OCI-LY7 (cell line): ENCODE data around the gene SIK3. TPM values are rescaled to one million over a fixed set of nuclear protein-coding genes. Genes with fewer than 3 reads are reported as not detected.

ENCODE experiments used
- BruUV-seq: library from RNA; stranded (reverse); fragments of 400-500 nt; replicated peaks from 2 replicates; lab custom pipeline; 2021; lab: Mats Ljungman, UMichigan
- CTCF ChIA-PET: fragments of 300-600 bp; sonication (Branson Sonifier 250); formaldehyde crosslinking; loops from one replicate; lab custom pipeline; 2022; ENCODE audit warnings: antibody characterized with exemption; ENCODE audit not compliant: unreplicated experiment; lab: Charles Lee
- POLR2A ChIA-PET: fragments of 300-600 bp; sonication (Branson Sonifier 250); formaldehyde crosslinking; loops from one replicate; lab custom pipeline; 2022; ENCODE audit warnings: antibody characterized with exemption; lab: Charles Lee
- DNase-seq: peaks from one replicate; pipeline ENCODE4 v3.0.0-alpha.2; 2015; ENCODE audit warnings: low spot score
- H2AFZ ChIP-seq: fragments of 200-600 bp; sonication (generic), shearing (Covaris generic); 2 replicates; pipeline ENCODE4 v1.6.1; 2014; ENCODE audit warnings: mild to moderate bottlenecking, antibody characterized with exemption, low read length, moderate library complexity
- H3K27ac ChIP-seq: fragments of 200-600 bp; sonication (generic); 2 replicates; pipeline ENCODE4 v1.5.1; 2014; ENCODE audit warnings: mixed run types, low read depth, mild to moderate bottlenecking, moderate library complexity, low read length, inconsistent platforms; ENCODE audit not compliant: poor library complexity, severe bottlenecking
- H3K36me3 ChIP-seq: fragments of 200-600 bp; sonication (generic); 2 replicates; pipeline ENCODE4 v1.6.1; 2014; ENCODE audit warnings: mild to moderate bottlenecking, antibody characterized with exemption, low read length, moderate library complexity, mixed read lengths; ENCODE audit not compliant: insufficient read depth
- H3K4me1 ChIP-seq: fragments of 200-600 bp; sonication (generic); 2 replicates; pipeline ENCODE4 v1.5.1; 2014; ENCODE audit warnings: mild to moderate bottlenecking, low read length; ENCODE audit not compliant: insufficient read depth, poor library complexity, severe bottlenecking
- H3K4me2 ChIP-seq: fragments of 200-600 bp; sonication (generic); 2 replicates; pipeline ENCODE4 v1.6.1; 2014; ENCODE audit warnings: mild to moderate bottlenecking, low read length
- H3K4me3 ChIP-seq: fragments of 200-600 bp; sonication (generic); 2 replicates; pipeline ENCODE4 v1.5.1; 2014; ENCODE audit warnings: mild to moderate bottlenecking, low read depth, low read length; ENCODE audit not compliant: poor library complexity, severe bottlenecking
- H3K79me2 ChIP-seq: fragments of 200-600 bp; sonication (generic); 2 replicates; pipeline ENCODE4 v1.6.1; 2016; ENCODE audit warnings: low read depth, mild to moderate bottlenecking, low read length, moderate library complexity, mixed read lengths; ENCODE audit not compliant: insufficient read depth
- H3K9me2 ChIP-seq: fragments of 200-600 bp; sonication (generic); 2 replicates; pipeline ENCODE4 v1.6.1; 2016; ENCODE audit warnings: mild to moderate bottlenecking, low read length, mixed read lengths; ENCODE audit not compliant: insufficient read depth
- H3K9me3 ChIP-seq: fragments of 200-600 bp; sonication (generic); 2 replicates; pipeline ENCODE4 v1.6.1; 2014; ENCODE audit warnings: mild to moderate bottlenecking, mixed run types, low read length, mixed read lengths
- H4K20me1 ChIP-seq: fragments of 200-600 bp; sonication (generic); 2 replicates; pipeline ENCODE4 v1.6.1; 2014; ENCODE audit warnings: mild to moderate bottlenecking, antibody characterized with exemption, low read length, moderate library complexity, mixed read lengths; ENCODE audit not compliant: insufficient read depth
- EZH2phosphoT487 ChIP-seq: fragments of 200-600 bp; sonication (generic); IDR thresholded peaks from 2 replicates; pipeline ENCODE4 v1.6.1; 2018; ENCODE audit warnings: low read depth, borderline replicate concordance, mild to moderate bottlenecking, mixed run types, antibody characterized with exemption, low read length, moderate library complexity, mixed read lengths
- intact Hi-C: fragments of 100-400 bp; cut with micrococcal nuclease; formaldehyde crosslinking; loops from one replicate; pipeline ENCODE4 v1.10.0; 2022; ENCODE audit not compliant: unreplicated experiment
- total RNA-seq, 2 experiments: library from RNA; depleted of rRNA in 1 of 2; stranded (reverse); fragments of >200 nt in 1 of 2; shearing (Covaris generic) in 1 of 2; gene quantifications; 2 replicates each; pipeline ENCODE4 v1.2.3, GENCODE V29; 2014 to 2022
- TF ChIP-seq, protein P1 (sequence below): fragments of 200-600 bp; sonication (generic); conservative IDR thresholded peaks from 2 replicates; pipeline ENCODE4 v1.5.1; 2014; ENCODE audit warnings: mild to moderate bottlenecking, antibody characterized with exemption, low read length, moderate library complexity, mixed read lengths

The SIK3 gene
- total RNA-seq, 2 experiments from 2014 or later: 29.3 to 72.9 TPM

DNA sequence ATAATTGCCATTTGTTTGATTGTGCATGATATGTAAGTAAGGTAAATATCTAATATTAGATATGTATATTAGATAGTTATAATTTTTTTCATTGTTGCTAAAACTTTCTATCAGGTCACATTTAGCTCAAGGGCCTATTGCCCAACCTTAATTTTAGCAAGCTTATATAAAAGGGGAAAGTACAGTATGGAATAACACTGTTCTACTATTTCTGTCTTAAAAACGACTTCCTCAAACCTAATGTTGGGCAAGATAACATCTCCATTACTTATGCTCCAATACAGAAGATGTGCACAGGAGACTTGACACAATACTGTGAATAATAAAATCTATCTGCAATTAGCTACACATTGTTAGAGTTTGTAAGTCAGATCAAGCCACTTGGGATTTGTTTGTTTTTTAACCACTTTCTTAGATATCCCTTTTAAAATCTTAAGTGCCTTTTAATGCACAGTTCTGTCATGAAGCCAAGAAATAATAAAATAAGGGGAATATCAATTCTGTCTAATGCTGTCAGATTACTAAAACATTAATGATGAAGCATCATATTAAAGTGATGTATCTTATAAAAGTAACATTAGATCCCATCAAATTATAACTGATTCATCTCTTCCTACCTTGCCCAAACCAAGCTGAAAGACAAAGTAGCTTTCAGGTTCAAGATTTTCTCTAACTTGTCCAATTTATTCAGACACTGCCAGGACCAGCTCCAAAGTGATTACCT, 98.1 kb downstream of the SIK3 start:
- ChIA-PET CTCF (no interaction called here), POLR2A (interaction anchor here (0.8 to 1.3 kb wide), 6 partner anchors 9 to 73 kb away, joined by 3 to 5 read pairs (median 3); no protein-coding TSS in a partner anchor)
- no peak overlapping the region for H3K27ac ChIP-seq
- no TSS peak for BruUV-seq
- peaks cover 6% of the 10 kb centered on the region; the same call in 1 of the 2 replicates for H4K20me1 ChIP-seq
- no peaks in the 10 kb centered on the region for H3K9me3 ChIP-seq
- no peak overlapping the region for H3K4me2 ChIP-seq
- H2AFZ ChIP-seq: no peak overlapping the region
- no peak overlapping the region for H3K4me3 ChIP-seq
- no peak for DNase-seq
- H3K4me1 ChIP-seq: peaks cover 5% of the 10 kb centered on the region
- TF ChIP-seq, protein P1, sequence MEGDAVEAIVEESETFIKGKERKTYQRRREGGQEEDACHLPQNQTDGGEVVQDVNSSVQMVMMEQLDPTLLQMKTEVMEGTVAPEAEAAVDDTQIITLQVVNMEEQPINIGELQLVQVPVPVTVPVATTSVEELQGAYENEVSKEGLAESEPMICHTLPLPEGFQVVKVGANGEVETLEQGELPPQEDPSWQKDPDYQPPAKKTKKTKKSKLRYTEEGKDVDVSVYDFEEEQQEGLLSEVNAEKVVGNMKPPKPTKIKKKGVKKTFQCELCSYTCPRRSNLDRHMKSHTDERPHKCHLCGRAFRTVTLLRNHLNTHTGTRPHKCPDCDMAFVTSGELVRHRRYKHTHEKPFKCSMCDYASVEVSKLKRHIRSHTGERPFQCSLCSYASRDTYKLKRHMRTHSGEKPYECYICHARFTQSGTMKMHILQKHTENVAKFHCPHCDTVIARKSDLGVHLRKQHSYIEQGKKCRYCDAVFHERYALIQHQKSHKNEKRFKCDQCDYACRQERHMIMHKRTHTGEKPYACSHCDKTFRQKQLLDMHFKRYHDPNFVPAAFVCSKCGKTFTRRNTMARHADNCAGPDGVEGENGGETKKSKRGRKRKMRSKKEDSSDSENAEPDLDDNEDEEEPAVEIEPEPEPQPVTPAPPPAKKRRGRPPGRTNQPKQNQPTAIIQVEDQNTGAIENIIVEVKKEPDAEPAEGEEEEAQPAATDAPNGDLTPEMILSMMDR: no peak
- no peak for TF ChIP-seq EZH2phosphoT487
- H3K79me2 ChIP-seq: peaks cover 49% of the 10 kb centered on the region; the same call in 1 of the 2 replicates
- no peaks in the 10 kb centered on the region for H3K9me2 ChIP-seq
- intact Hi-C loops: no loop called here
- no peaks in the 10 kb centered on the region for H3K36me3 ChIP-seq

DNA sequence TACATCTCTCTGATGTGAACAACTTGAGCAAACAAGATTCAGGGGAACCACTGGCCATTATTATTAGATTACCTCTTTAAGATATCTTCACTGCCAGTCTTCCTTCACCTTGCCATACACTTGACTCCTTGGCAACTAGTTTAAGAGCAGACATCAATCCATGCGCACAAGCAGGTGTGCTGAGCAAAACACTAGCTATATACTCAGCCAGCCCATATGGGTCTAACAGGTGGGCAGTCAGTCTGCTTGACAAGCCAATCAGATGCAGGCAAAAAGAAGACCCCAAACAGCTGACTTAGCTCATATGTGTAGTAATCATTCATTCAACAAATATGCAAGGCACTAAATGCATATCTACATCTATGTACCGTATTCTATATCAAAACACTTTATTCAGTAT, 101.2 kb downstream of the SIK3 start:
- BruUV-seq: no TSS peak
- ChIA-PET POLR2A (interaction anchor here (0.6 to 1.6 kb wide), 9 partner anchors 8 to 43 kb away, joined by 3 to 10 read pairs (median 4); no protein-coding TSS in a partner anchor), CTCF (interaction anchor here (0.6 kb wide), 1 partner anchor 23 kb away, joined by 3 read pairs; no protein-coding TSS in a partner anchor)
- no peaks in the 10 kb centered on the region for H3K36me3 ChIP-seq
- peaks cover 17% of the 10 kb centered on the region for H4K20me1 ChIP-seq
- intact Hi-C loops: no loop called here
- no peak for TF ChIP-seq EZH2phosphoT487
- TF ChIP-seq, protein P1: no peak
- H3K9me3 ChIP-seq: no peaks in the 10 kb centered on the region
- H3K4me3 ChIP-seq: no peak overlapping the region
- peaks cover 57% of the 10 kb centered on the region; the same call in 1 of the 2 replicates for H3K79me2 ChIP-seq
- H3K9me2 ChIP-seq: no peaks in the 10 kb centered on the region
- H2AFZ ChIP-seq: no peak overlapping the region
- no peak overlapping the region for H3K4me2 ChIP-seq
- peaks cover 16% of the 10 kb centered on the region for H3K4me1 ChIP-seq
- no peak overlapping the region for H3K27ac ChIP-seq
- DNase-seq: no peak

DNA sequence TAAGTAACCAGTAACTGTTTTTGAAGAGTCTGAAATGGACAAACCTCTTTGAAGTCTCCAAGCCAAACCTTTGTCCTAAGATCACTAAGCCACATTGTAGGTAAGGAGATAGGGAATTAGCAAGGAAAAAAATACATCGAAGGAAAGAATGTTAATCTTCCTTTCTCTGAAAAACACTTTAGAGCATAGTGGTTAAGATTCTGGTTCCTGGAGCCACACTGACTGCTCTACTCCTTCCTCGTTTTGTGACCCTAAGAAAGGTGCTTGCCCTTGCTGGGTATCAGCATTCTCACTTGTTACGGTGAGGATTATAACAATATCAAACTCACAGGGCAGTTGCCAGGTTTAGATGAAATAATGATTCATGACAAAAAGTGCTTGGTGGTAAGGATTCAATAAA, 104.0 kb downstream of the SIK3 start:
- Histone ChIP-seq H3K79me2 (peaks cover 68% of the 10 kb centered on the region; the same call in 1 of the 2 replicates), H2AFZ (no peak overlapping the region), H3K9me3 (no peaks in the 10 kb centered on the region), H3K9me2 (no peaks in the 10 kb centered on the region), H3K4me3 (no peak overlapping the region), H3K4me1 (peaks cover 16% of the 10 kb centered on the region), H3K4me2 (peak overlapping the region; percentile 60; the same call in 1 of the 2 replicates), H3K27ac (no peak overlapping the region), H3K36me3 (no peaks in the 10 kb centered on the region), H4K20me1 (peaks cover 10% of the 10 kb centered on the region)
- POLR2A ChIA-PET: interaction anchor here (0.6 to 2.5 kb wide), 11 partner anchors 10 to 69 kb away, joined by 3 to 15 read pairs (median 4); no protein-coding TSS in a partner anchor
- CTCF ChIA-PET: no interaction called here
- no peak for DNase-seq
- no TSS peak for BruUV-seq
- intact Hi-C loops: no loop called here
- no peak for TF ChIP-seq EZH2phosphoT487
- TF ChIP-seq, protein P1: no peak
